ENCODE data around the gene CDHR3.

CDHR3 gene

GRCh38 chr7:106073701-106074100 is 110.6 kb downstream of the CDHR3 start:
- no peak overlapping the region for H3K27ac ChIP-seq (ENCODE audit: extremely low read depth, low read depth, low read length)
- peaks cover 22% of the 10 kb centered on the region for H3K4me1 ChIP-seq (ENCODE audit: control insufficient read depth, insufficient read depth, low read length)
- H3K36me3 ChIP-seq (ENCODE audit: control insufficient read depth in 2 of 2, insufficient read depth in 1 of 2, low read length in 2 of 2), result no peaks in the 10 kb centered on the region
- TF ChIP-seq ZNF549 (tag by site-specific recombination; IDR thresholded peaks at IDR 0.05) (no peak), ZNF175 (tag by site-specific recombination; IDR thresholded peaks at IDR 0.05) (no peak), ZSCAN30 (tag by site-specific recombination; IDR thresholded peaks at IDR 0.05) (no peak), ZNF37A (tag by site-specific recombination; IDR thresholded peaks at IDR 0.05) (no peak), ZNF140 (tag by site-specific recombination; IDR thresholded peaks at IDR 0.05) (no peak)
- H3K4me3 ChIP-seq (ENCODE audit: low read depth, low read length), result no peak overlapping the region
- ChIA-PET POLR2A (no interaction called here), CTCF (interaction anchor here (1.9 to 4.4 kb wide), 2 partner anchors 16 to 81 kb away, joined by 6 to 21 read pairs; no protein-coding TSS in a partner anchor)
- H3K9me3 ChIP-seq (ENCODE audit: control insufficient read depth, insufficient read depth, low read depth, low read length), result no peaks in the 10 kb centered on the region

GRCh38 chr7:106074257-106074656 is 111.2 kb downstream of the CDHR3 start:
- CTCF ChIA-PET, result interaction anchor here (1.9 kb wide), 1 partner anchor 17 kb away, joined by 6 read pairs; no protein-coding TSS in a partner anchor
- POLR2A ChIA-PET, result no interaction called here
- H3K9me3 ChIP-seq (ENCODE audit: control insufficient read depth, insufficient read depth, low read depth, low read length), result no peaks in the 10 kb centered on the region
- H3K27ac ChIP-seq (ENCODE audit: extremely low read depth, low read depth, low read length), result no peak overlapping the region
- H3K4me1 ChIP-seq (ENCODE audit: control insufficient read depth, insufficient read depth, low read length), result peaks cover 22% of the 10 kb centered on the region
- no peaks in the 10 kb centered on the region for H3K36me3 ChIP-seq (ENCODE audit: control insufficient read depth in 2 of 2, insufficient read depth in 1 of 2, low read length in 2 of 2)
- TF ChIP-seq ZNF768 (tag by site-specific recombination; IDR thresholded peaks at IDR 0.05) (no peak), ZBTB10 (tag by site-specific recombination; IDR thresholded peaks at IDR 0.05) (no peak), ZIC2 (tag by site-specific recombination; IDR thresholded peaks at IDR 0.05) (peak; percentile 20; the same call in 1 of the 2 replicates), ZNF596 (tag by site-specific recombination; IDR thresholded peaks at IDR 0.05) (no peak), KLF17 (tag by site-specific recombination; IDR thresholded peaks at IDR 0.05) (0 out of 2 replicates have a peak, but pooled peaks have one; percentile 52), FEZF1 (tag by site-specific recombination; IDR thresholded peaks at IDR 0.05) (no peak), ZNF488 (tag by site-specific recombination; IDR thresholded peaks at IDR 0.05) (no peak), ZNF292 (tag by site-specific recombination; IDR thresholded peaks at IDR 0.05; ENCODE audit: borderline replicate concordance, low read depth) (no peak), ZNF16 (tag by site-specific recombination; IDR thresholded peaks at IDR 0.05; ENCODE audit: low read depth) (no peak), KLF1 (tag by site-specific recombination; IDR thresholded peaks at IDR 0.05) (peak; percentile 84), YY2 (tag by site-specific recombination; IDR thresholded peaks at IDR 0.05) (no peak)
- no peak overlapping the region for H3K4me3 ChIP-seq (ENCODE audit: low read depth, low read length)

GRCh38 chr7:106075937-106076336 is 112.9 kb downstream of the CDHR3 start:
- Histone ChIP-seq H3K4me3 (ENCODE audit: low read depth, low read length) (no peak overlapping the region), H3K4me1 (ENCODE audit: control insufficient read depth, insufficient read depth, low read length) (peaks cover 18% of the 10 kb centered on the region), H3K9me3 (ENCODE audit: control insufficient read depth, insufficient read depth, low read depth, low read length) (no peaks in the 10 kb centered on the region), H3K36me3 (ENCODE audit: control insufficient read depth in 2 of 2, insufficient read depth in 1 of 2, low read length in 2 of 2) (no peaks in the 10 kb centered on the region), H3K27ac (ENCODE audit: extremely low read depth, low read depth, low read length) (no peak overlapping the region)
- CTCF ChIA-PET, result interaction anchor here (2.4 to 2.5 kb wide), 2 partner anchors 18 to 78 kb away, joined by 9 read pairs; no protein-coding TSS in a partner anchor
- POLR2A ChIA-PET, result no interaction called here
- TF ChIP-seq ZNF639 (tag by site-specific recombination; IDR thresholded peaks at IDR 0.05), result no peak
- no peak for TF ChIP-seq ZNF449 (tag by site-specific recombination; IDR thresholded peaks at IDR 0.05)
- TF ChIP-seq ZBTB10 (tag by site-specific recombination; IDR thresholded peaks at IDR 0.05), result no peak
- TF ChIP-seq ZNF398 (tag by site-specific recombination; IDR thresholded peaks at IDR 0.05), result no peak

Data from HEK293 (cell line).